K562 (cell line): ENCODE data around the gene RPS2. TPM values are rescaled to one million over a fixed set of nuclear protein-coding genes. Genes with fewer than 3 reads are reported as not detected.

Source experiments
- ATAC-seq: fragments of 200-7000 bp; cut with Tn5 transposase; 3 replicates; pipeline ENCODE4 v1.9.1; 2020; ENCODE audit warnings: moderate library complexity
- BruUV-seq: library from RNA; stranded (reverse); fragments of 400-500 nt; replicated peaks from 2 replicates; lab custom pipeline; 2021; lab: Mats Ljungman, UMichigan
- CTCF ChIA-PET: fragments of 300-600 bp; formaldehyde crosslinking; extraction: SDS; loops from one replicate; lab custom pipeline; 2021; ENCODE audit warnings: low intra/inter-chr PET ratio; lab: Yijun Ruan, JAX
- POLR2A ChIA-PET: fragments of 300-600, 350-650 bp; sonication (Branson Sonifier 250); formaldehyde crosslinking; extraction: SDS; loops from one replicate; lab custom pipeline; 2021; ENCODE audit warnings: antibody characterized with exemption, inconsistent platforms; lab: Yijun Ruan, JAX
- DNase-seq, 4 experiments: peaks; one replicate each; pipeline versions ENCODE4 v3.0.0 to v3.0.0-alpha.2; 2011 to 2018; ENCODE audit warnings: low spot score in 3 of 4, mixed read lengths in 3 of 4; ENCODE audit errors: extremely low read depth in 1 of 4
- FAIRE-seq: peaks from 2 replicates; lab custom pipeline; 2011; peaks lifted over from hg19 to GRCh38; lab: Jason Lieb, UNC
- H2AFZ ChIP-seq: 2 replicates; pipeline ENCODE4 v1.6.0; 2011; ENCODE audit warnings: low read depth, low read length, control low read depth, inconsistent platforms
- H3K27ac ChIP-seq: fragments of 200-600 bp; 3 replicates; pipeline ENCODE4 v1.8.0; 2011; ENCODE audit warnings: low read depth, mild to moderate bottlenecking, control low read depth, inconsistent platforms, low read length, moderate library complexity, mixed read lengths; ENCODE audit errors: extremely low read depth
- H3K27me3 ChIP-seq, 2 experiments: fragments of 300-600 bp in 1 of 2; 2 replicates in 1 of 2; 3 replicates in 1 of 2; pipeline versions ENCODE4 v1.6.0 to v1.8.0; 2011; ENCODE audit warnings: inconsistent platforms in 2 of 2, low read length in 2 of 2, mild to moderate bottlenecking in 1 of 2, mixed read lengths in 1 of 2, moderate library complexity in 1 of 2; ENCODE audit not compliant: control insufficient read depth in 2 of 2, insufficient read depth in 2 of 2
- H3K36me3 ChIP-seq: fragments of 300-600 bp; 3 replicates; pipeline ENCODE4 v1.8.0; 2011; ENCODE audit warnings: mild to moderate bottlenecking, low read length, inconsistent platforms; ENCODE audit not compliant: control insufficient read depth, insufficient read depth
- H3K4me1 ChIP-seq, 2 experiments: fragments of 200-600 bp in 1 of 2; replicated peaks in 1 of 2; 2 replicates in 1 of 2; 3 replicates in 1 of 2; pipeline versions ENCODE4 v1.5.1 to v1.8.0; 2011; ENCODE audit warnings: inconsistent platforms in 2 of 2, low read length in 2 of 2, mild to moderate bottlenecking in 1 of 2, mixed read lengths in 1 of 2, moderate library complexity in 1 of 2; ENCODE audit not compliant: control insufficient read depth in 2 of 2, insufficient read depth in 2 of 2
- H3K4me2 ChIP-seq: 2 replicates; pipeline ENCODE4 v1.6.1; 2011; ENCODE audit warnings: low read length, control low read depth, inconsistent platforms, mixed read lengths; ENCODE audit not compliant: insufficient read depth
- H3K4me3 ChIP-seq: fragments of 200-600 bp; sonication (generic), shearing (Covaris generic); 2 replicates; pipeline ENCODE4 v1.5.1; 2016; ENCODE audit warnings: control low read depth, inconsistent platforms
- H3K79me2 ChIP-seq: fragments of 200-600 bp; 3 replicates; pipeline ENCODE4 v1.8.0; 2011; ENCODE audit warnings: low read length, inconsistent platforms; ENCODE audit not compliant: control insufficient read depth, insufficient read depth
- H3K9ac ChIP-seq, 2 experiments: 2 replicates each; pipeline versions ENCODE4 v1.6.0 to v1.6.1; 2011; ENCODE audit warnings: low read depth in 2 of 2, low read length in 2 of 2, control low read depth in 1 of 2, inconsistent platforms in 1 of 2, mild to moderate bottlenecking in 1 of 2, mixed read lengths in 1 of 2; ENCODE audit not compliant: insufficient read depth in 1 of 2
- H3K9me1 ChIP-seq: one replicate; pipeline ENCODE4 v1.6.0; 2011; ENCODE audit warnings: inconsistent platforms, mild to moderate bottlenecking, low read length, moderate library complexity; ENCODE audit not compliant: control insufficient read depth, insufficient read depth
- H3K9me3 ChIP-seq: replicated peaks from 2 replicates; pipeline ENCODE4 v1.5.1; 2011; ENCODE audit warnings: low read depth, low read length, inconsistent platforms; ENCODE audit not compliant: control insufficient read depth, insufficient read depth
- H4K20me1 ChIP-seq: replicated peaks from 2 replicates; pipeline ENCODE4 v1.6.1; 2011; ENCODE audit warnings: low read length, inconsistent platforms, mixed read lengths; ENCODE audit not compliant: control insufficient read depth, insufficient read depth
- CTBP1 ChIP-seq: fragments of 450-650 bp; IDR thresholded peaks from 2 replicates; pipeline ENCODE4 v1.6.1; 2016; ENCODE audit warnings: borderline replicate concordance
- KHSRP ChIP-seq: fragments of 450-650 bp; IDR thresholded peaks from 2 replicates; pipeline ENCODE4 v1.6.1; 2017
- LARP7 ChIP-seq: fragments of 450-650 bp; IDR thresholded peaks from 2 replicates; pipeline ENCODE4 v1.6.1; 2016
- POLR2G ChIP-seq: fragments of 200-400 bp; formaldehyde crosslinking; IDR thresholded peaks from 2 replicates; pipeline ENCODE4 v1.6.1; 2017; ENCODE audit warnings: low read depth, mild to moderate bottlenecking, antibody characterized with exemption, low read length, moderate library complexity
- RBFOX2 ChIP-seq: fragments of 200-400 bp; formaldehyde crosslinking; IDR thresholded peaks from 2 replicates; pipeline ENCODE4 v1.6.1; 2017; ENCODE audit warnings: low read depth, mild to moderate bottlenecking, low read length, moderate library complexity
- RBM22 ChIP-seq: fragments of 200-400 bp; formaldehyde crosslinking; IDR thresholded peaks from 2 replicates; pipeline ENCODE4 v1.6.1; 2018; ENCODE audit warnings: low read length, low read depth; ENCODE audit not compliant: poor library complexity, severe bottlenecking
- ZNF217 ChIP-seq: sonication (generic); formaldehyde crosslinking; IDR thresholded peaks from 2 replicates; pipeline ENCODE4 v1.8.0; 2022; ENCODE audit warnings: mild to moderate bottlenecking, missing genetic modification reagents
- WGBS: fragments of 100-300 bp; shearing (Covaris generic); methylation state at CpG from one replicate; pipeline ENCODE4 v1.1.6; 2016; ENCODE audit warnings: low coverage, mixed read lengths; ENCODE audit not compliant: insufficient coverage; ENCODE audit errors: missing lambda C conversion rate; 5-methylcytosine and 5-hydroxymethylcytosine counted together
- in situ Hi-C: fragments of 300-500 bp; cut with MboI; formaldehyde crosslinking; loops from 4 replicates; pipeline ENCODE4 v1.15.0; 2018; ENCODE audit warnings: inconsistent platforms, mixed read lengths
- intact Hi-C: fragments of 100-400 bp; cut with micrococcal nuclease; formaldehyde crosslinking; loops from 2 replicates; pipeline ENCODE4 v1.14.2; 2022
- polyA plus RNA-seq, 8 experiments: library from polyadenylated mRNA; depleted of rRNA in 4 of 8; stranded (reverse) in 5 of 8; unstranded in 3 of 8; fragments of >200 nt; fragmentation: Nextera tagmentation in 2 of 8; fragmentation: Illumina TruSeq in 1 of 8; extraction: Ambion mirVana in 2 of 8; extraction: Trizol in 1 of 8; gene quantifications; 2 replicates each; pipeline versions ENCODE4 v1.2.1 to v1.2.3, GENCODE V29; 2011 to 2014; ENCODE audit warnings: inconsistent platforms in 1 of 8, missing spikeins in 1 of 8
- total RNA-seq, 7 experiments: library from RNA; depleted of rRNA in 6 of 7; stranded (reverse); fragments of >200 nt in 6 of 7; fragmentation: Illumina TruSeq in 2 of 7; extraction: Trizol in 2 of 7; gene quantifications; 2 replicates each; pipeline versions ENCODE4 v1.2.1 to v1.2.3, GENCODE V29; 2011 to 2021; ENCODE audit warnings: low replicate concordance in 1 of 7

RPS2 gene
- total and polyA plus RNA-seq, 9 of the 15 experiments (the other 6 are each of a cell fraction or from before 2014, with no cell fraction given): 834 to 4,794 (median 3,793) TPM

DNA sequence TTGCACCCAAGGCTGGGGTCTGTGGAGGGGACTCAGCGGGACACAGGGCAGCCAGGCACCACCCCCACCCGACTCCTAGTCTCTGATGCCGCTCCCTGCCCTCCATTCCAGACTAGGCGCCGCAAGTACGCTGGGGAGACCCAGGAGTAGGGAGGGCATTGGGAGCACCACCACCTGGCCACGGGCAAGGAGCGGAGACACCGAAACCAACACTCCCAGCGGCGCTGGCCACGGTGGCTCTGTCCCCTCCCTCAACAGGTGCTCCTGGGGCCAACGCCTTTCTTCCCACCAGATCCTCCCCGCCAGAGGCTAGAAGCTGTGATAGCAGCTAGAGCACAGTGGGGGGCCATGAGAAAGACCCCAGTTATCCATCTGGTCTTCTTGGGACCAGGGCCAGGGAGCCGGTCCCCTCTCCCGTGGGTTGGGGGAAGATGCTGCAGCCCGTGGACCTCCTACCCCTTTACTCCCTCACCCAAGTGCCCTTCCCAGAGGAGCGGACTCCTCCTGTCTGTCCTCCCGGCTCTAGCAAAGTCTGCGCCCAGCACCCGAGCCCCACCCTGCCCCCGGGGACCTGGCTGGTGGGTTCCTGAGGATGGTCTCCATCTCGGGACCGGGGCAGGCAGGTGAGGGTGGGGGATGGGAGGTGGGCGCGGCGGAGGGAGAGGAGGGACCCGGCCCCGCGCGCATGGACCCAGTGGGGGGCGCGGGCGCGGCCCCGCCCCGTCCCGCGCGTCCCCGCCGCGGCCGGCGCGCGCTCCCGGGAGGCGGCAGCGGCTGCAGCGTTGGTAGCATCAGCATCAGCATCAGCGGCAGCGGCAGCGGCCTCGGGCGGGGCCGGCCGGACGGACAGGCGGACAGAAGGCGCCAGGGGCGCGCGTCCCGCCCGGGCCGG, 24.8 kb upstream of the RPS2 start, which contains the start of gene SYNGR3 (continued):
- peak; percentile 75; the same call in 1 of the 2 replicates for TF ChIP-seq CTBP1

- no peaks in the 10 kb centered on the region for H3K27me3 ChIP-seq
- intact Hi-C loops: no loop called here
- H3K9ac ChIP-seq: peak overlapping the region in 1 of 2 experiments; percentile 62; a peak in 2 of 4 replicates
- no peak overlapping the region for H3K27ac ChIP-seq
- H3K4me1 ChIP-seq: peaks cover 23 to 78% of the 10 kb centered on the region in 2 experiments
- H2AFZ ChIP-seq: no peak overlapping the region
- TF ChIP-seq ZNF217 (CRISPR knock-in tag) (no peak), KHSRP (no peak), RBM22 (peak; percentile 63), LARP7 (no peak), POLR2G (peak; percentile 59), RBFOX2 (peak; percentile 40; the same call in 1 of the 2 replicates)
- TF ChIP-seq, all 486 proteins: peak for 3
- BruUV-seq: no TSS peak
- no peaks in the 10 kb centered on the region for H3K9me3 ChIP-seq
- no peak for FAIRE-seq
- peaks cover 16% of the 10 kb centered on the region for H3K79me2 ChIP-seq
- no peak overlapping the region for H3K4me2 ChIP-seq
- no peak overlapping the region for H3K4me3 ChIP-seq
- in situ Hi-C loops: no loop called here
- ChIA-PET POLR2A (interaction anchor here (0.5 to 10.2 kb wide), 7 partner anchors 16 to 790 kb away, joined by 3 to 103 read pairs (median 3); partner anchors contain the start of genes RNF151, RPS2, TBL3 and TRAF7), CTCF (no interaction called here)
- no peak for DNase-seq
- peaks cover 23% of the 10 kb centered on the region; the same call in 1 of the 3 replicates for H3K36me3 ChIP-seq
- WGBS: 90% methylated on average over 6 of the region's 10 CpGs
- no peaks in the 10 kb centered on the region for H3K9me1 ChIP-seq
- ATAC-seq: no peak
- no peaks in the 10 kb centered on the region for H4K20me1 ChIP-seq
These were observed 22.6 kb upstream of the RPS2 start for GRCh38 chr16:1987198-1987597.
